Activated CD4-positive, alpha-beta T cell treated with anti-CD3 and anti-CD28 coated beads, Interleukin-2, amount 10 ng/mL, durations not matched to agents 24 days and 14 days (primary cell): ENCODE results near the gene FYB2. TPM values are rescaled to one million over a fixed set of nuclear protein-coding genes. Genes with fewer than 3 reads are reported as not detected.

ENCODE experiments used
- DNase-seq: peaks from one replicate; pipeline ENCODE4 v3.0.0; 2022
- H3K27ac Mint-ChIP-seq: one replicate; pipeline ENCODE4 v1.8.0; 2022; ENCODE audit warnings: mild to moderate bottlenecking, mixed read lengths
- H3K27me3 Mint-ChIP-seq: one replicate; pipeline ENCODE4 v1.8.0; 2022; ENCODE audit warnings: mixed read lengths
- H3K36me3 Mint-ChIP-seq: one replicate; pipeline ENCODE4 v1.8.0; 2022; ENCODE audit warnings: low read depth, mild to moderate bottlenecking, mixed read lengths
- H3K4me1 Mint-ChIP-seq: one replicate; pipeline ENCODE4 v1.8.0; 2021; ENCODE audit warnings: mixed read lengths
- H3K4me3 Mint-ChIP-seq: one replicate; pipeline ENCODE4 v1.8.0; 2022; ENCODE audit warnings: mild to moderate bottlenecking, moderate library complexity, mixed read lengths
- H3K9me3 Mint-ChIP-seq: one replicate; pipeline ENCODE4 v1.8.0; 2021; ENCODE audit warnings: mixed read lengths
- intact Hi-C: fragments of 100-400 bp; cut with micrococcal nuclease; formaldehyde crosslinking; loops from one replicate; pipeline ENCODE4 v1.15.1; 2023
- total RNA-seq: library from RNA; stranded (reverse); gene quantifications from 2 replicates; pipeline ENCODE4 v1.2.3, GENCODE V29; 2022

The FYB2 gene
- total RNA-seq, 1 donor from 2014 or later: not detected

DNA sequence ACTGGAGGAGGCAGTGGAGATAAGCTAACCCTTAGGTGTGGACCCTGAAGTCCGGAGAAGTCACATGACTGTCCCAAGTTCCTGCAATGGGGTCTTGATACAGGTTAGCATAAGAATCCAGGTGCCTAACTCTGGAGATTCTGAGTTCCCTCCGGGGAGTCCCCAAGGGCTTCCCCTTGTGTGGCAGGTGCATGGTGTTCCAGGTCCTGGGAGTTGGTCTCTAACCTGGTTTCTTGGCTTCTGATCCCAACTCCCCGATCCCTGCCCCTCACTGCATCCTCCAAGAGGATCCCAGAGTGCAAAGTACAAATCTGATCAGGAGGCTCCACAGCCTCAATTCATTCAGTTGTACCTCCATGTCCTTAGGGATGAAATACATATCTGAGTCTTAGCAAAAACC lies 26.1 kb upstream of the FYB2 start:
- Mint-ChIP-seq H3K4me1 (no peaks in the 10 kb centered on the region), H3K36me3 (no peaks in the 10 kb centered on the region), H3K27ac (no peak overlapping the region), H3K9me3 (no peaks in the 10 kb centered on the region), H3K27me3 (no peaks in the 10 kb centered on the region), H3K4me3 (no peak overlapping the region)
- no peak for DNase-seq
- intact Hi-C loops: no loop called here

DNA sequence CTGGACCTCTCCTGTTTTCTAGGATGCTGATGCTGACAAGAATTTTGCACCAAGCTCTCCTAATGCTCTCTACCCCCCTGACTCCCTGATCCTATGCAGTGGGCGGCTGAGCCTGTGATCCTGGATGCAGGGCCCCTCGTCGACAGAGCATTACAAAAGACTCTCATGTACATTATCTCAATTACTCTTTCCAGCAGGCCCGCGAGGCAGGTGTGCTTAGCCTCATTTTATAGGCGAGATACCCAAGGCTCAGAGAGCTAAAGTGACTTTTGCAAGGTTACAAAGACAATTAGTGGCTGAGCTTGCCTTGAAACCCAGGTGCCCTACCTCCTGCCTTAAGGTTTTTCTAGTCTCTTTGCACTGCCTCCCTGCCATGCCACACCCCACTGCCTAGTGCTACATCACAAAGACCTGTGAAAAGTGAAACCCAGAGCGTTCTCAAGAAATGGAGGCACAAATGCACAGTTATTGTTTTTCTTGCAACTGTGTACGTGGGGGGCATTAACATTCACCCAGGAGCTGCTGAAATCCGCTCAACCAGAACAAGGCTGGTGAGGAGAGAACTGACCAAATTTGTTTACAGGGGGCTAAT lies 25.4 kb upstream of the FYB2 start:
- H3K9me3 Mint-ChIP-seq: no peaks in the 10 kb centered on the region
- DNase-seq: no peak
- H3K36me3 Mint-ChIP-seq: no peaks in the 10 kb centered on the region
- intact Hi-C loops: no loop called here
- H3K27ac Mint-ChIP-seq: no peak overlapping the region
- H3K4me3 Mint-ChIP-seq: no peak overlapping the region
- H3K4me1 Mint-ChIP-seq: no peaks in the 10 kb centered on the region
- H3K27me3 Mint-ChIP-seq: no peaks in the 10 kb centered on the region

DNA sequence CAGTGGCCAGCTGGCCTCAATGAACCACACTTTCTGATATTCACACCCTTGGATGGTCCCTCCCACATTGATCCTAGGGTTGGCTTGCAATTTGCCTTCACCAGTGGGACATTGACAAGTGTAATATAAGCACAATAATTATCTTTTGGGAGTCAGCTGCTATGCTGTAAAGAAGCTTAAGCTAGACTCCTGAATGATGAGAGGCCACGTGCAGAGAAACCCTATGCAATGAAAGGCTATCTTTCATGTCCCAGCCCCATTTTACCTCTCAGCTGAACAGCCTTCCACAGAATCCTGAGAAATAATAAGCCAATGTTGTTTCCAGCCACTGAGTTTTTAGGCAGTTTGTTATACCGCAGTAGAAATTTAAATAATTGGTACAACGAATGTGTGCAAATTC lies 24.3 kb upstream of the FYB2 start:
- Mint-ChIP-seq H3K4me1 (no peaks in the 10 kb centered on the region), H3K36me3 (no peaks in the 10 kb centered on the region), H3K27ac (no peak overlapping the region), H3K4me3 (no peak overlapping the region), H3K9me3 (no peaks in the 10 kb centered on the region), H3K27me3 (no peaks in the 10 kb centered on the region)
- DNase-seq: no peak
- intact Hi-C loops: no loop called here

GRCh38 chr1:56838759-56839158 lies 19.6 kb upstream of the FYB2 start:
- no peak overlapping the region for H3K4me3 Mint-ChIP-seq
- no peak overlapping the region for H3K27ac Mint-ChIP-seq
- DNase-seq: no peak
- H3K27me3 Mint-ChIP-seq: no peaks in the 10 kb centered on the region
- no peaks in the 10 kb centered on the region for H3K36me3 Mint-ChIP-seq
- H3K4me1 Mint-ChIP-seq: no peaks in the 10 kb centered on the region
- H3K9me3 Mint-ChIP-seq: no peaks in the 10 kb centered on the region
- intact Hi-C loops: loop anchor here (10.0 kb wide), 1 partner anchor 1206 kb away; no protein-coding TSS in a partner anchor

DNA sequence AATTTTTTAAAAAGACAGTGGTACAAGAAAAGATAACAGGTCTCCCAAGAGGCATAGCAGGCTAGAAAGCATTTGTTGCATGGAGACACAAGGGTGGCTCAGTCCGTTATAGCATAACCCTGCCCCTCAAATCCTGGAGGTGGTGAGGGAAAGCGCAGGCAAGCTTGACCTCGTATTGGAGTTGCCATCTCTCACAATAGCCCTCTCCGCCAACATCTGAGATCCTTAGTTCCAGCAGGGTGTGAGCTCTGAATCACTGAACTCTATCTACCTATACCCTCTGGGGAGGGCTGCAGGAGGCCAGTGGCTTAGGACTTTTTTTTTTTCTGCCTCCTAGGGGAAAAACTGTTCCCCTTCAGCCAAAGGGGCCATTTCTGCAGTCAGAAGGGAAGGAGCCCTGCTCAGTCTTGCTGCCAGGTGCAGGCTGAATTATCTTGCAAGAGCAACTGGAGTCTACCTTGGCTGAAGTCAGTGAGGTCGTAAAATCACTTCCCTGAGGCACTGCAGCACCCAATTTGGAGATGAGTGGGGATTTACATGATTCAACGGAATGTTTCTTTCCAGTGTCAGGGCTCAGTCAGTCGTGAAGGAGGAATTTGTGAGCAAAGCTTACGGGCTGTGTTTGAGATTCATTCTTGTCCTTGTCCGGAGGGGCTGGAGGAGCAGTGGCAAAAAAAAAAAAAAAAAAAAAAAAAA lies 18.2 kb upstream of the FYB2 start:
- intact Hi-C loops: loop anchor here (10.0 kb wide), 1 partner anchor 1207 kb away; no protein-coding TSS in a partner anchor
- H3K27me3 Mint-ChIP-seq: no peaks in the 10 kb centered on the region
- H3K27ac Mint-ChIP-seq: no peak overlapping the region
- no peaks in the 10 kb centered on the region for H3K9me3 Mint-ChIP-seq
- no peak for DNase-seq
- H3K36me3 Mint-ChIP-seq: no peaks in the 10 kb centered on the region
- no peaks in the 10 kb centered on the region for H3K4me1 Mint-ChIP-seq
- H3K4me3 Mint-ChIP-seq: no peak overlapping the region

- Mint-ChIP-seq H3K27me3 (no peaks in the 10 kb centered on the region), H3K4me1 (no peaks in the 10 kb centered on the region), H3K4me3 (no peak overlapping the region), H3K27ac (no peak overlapping the region), H3K36me3 (no peaks in the 10 kb centered on the region), H3K9me3 (no peaks in the 10 kb centered on the region)
- intact Hi-C loops: loop anchor here (10.0 kb wide), 1 partner anchor 1208 kb away; no protein-coding TSS in a partner anchor
- no peak for DNase-seq
These were observed 17.2 kb upstream of the FYB2 start for GRCh38 chr1:56836359-56836758.

DNA sequence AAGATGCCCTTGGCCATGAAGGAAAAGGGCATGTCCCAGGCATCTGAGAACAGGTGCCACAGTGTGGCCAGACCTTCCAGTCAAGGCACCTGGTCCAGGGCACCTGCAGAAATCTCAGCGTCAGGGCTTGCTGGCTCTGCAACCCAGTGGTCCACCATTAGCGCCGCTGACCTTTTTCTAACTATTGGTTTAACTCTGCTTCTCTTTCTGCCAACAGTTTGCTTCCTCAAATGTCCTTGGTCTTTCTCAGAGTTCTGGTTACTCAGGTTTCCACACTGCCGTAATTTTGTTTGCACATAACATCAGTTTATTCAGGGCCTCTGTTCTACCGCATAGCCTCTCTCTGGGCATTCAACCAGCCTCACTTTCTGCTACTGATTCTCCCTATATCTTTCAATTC lies 16.5 kb upstream of the FYB2 start:
- Mint-ChIP-seq H3K4me3 (no peak overlapping the region), H3K36me3 (no peaks in the 10 kb centered on the region), H3K9me3 (no peaks in the 10 kb centered on the region), H3K27me3 (no peaks in the 10 kb centered on the region), H3K4me1 (no peaks in the 10 kb centered on the region), H3K27ac (no peak overlapping the region)
- intact Hi-C loops: loop anchor here (10.0 kb wide), 1 partner anchor 1209 kb away; no protein-coding TSS in a partner anchor
- no peak for DNase-seq

DNA sequence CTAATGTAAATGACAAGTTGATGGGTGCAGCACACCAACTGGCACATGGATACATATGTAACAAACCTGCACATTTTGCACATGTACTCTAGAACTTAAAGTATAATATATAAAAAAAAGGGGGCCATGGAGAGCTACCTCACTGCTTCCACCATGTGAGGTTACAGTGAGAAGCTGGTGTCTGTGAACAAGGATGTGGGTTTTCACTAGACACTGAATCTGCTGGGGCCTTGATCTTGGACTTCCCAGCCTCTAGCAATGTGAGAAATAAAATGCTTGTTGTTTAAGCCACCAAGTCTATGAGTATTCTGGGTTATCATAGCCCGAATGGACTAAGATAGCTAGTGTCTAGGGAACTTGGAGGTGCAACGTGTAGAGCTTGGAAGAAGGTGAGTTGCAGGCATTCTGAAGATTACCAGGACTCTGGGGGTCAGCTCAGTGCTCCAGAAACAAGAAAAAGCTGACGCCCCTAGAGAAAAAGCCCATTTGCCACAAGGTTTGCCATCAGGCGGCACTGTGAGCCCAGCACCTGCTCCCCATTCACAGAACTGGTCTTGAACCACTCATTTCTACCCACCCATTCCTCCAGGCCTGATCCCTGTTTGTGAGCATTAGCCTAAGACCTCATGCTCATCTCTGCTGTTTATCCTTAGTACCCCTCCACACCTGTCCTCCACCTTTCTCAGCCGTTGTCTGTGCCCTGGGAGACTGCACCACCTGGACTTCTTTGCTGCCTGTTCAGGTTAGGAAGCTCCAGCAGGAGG lies 15.1 kb upstream of the FYB2 start:
- Mint-ChIP-seq H3K27ac (no peak overlapping the region), H3K4me3 (no peak overlapping the region), H3K4me1 (no peaks in the 10 kb centered on the region), H3K9me3 (no peaks in the 10 kb centered on the region), H3K27me3 (no peaks in the 10 kb centered on the region), H3K36me3 (no peaks in the 10 kb centered on the region)
- intact Hi-C loops: loop anchor here (10.0 kb wide), 1 partner anchor 1210 kb away; no protein-coding TSS in a partner anchor
- DNase-seq: no peak

DNA sequence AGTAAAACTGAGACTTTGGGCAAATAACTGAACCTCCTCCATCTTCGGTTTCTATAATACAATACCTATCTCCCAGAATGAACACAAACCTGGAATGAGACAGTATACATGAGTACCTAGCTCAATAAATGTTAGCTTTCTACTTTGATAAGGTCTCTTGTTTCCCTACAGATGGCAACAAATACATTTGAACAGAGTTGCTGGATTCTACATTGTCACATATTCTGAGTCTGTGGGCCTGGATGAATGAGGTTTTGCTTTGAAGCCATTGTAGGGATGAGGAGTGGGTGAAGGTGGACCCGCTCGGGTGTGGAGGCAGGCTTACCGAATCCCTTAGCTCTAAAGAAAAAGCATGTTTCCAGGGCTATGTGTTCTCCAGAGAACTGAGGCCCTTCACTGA lies 13.9 kb upstream of the FYB2 start:
- intact Hi-C loops: loop anchor here (10.0 kb wide), 1 partner anchor 1212 kb away; no protein-coding TSS in a partner anchor
- Mint-ChIP-seq H3K4me1 (no peaks in the 10 kb centered on the region), H3K36me3 (no peaks in the 10 kb centered on the region), H3K9me3 (no peaks in the 10 kb centered on the region), H3K4me3 (no peak overlapping the region), H3K27me3 (no peaks in the 10 kb centered on the region), H3K27ac (no peak overlapping the region)
- DNase-seq: no peak

DNA sequence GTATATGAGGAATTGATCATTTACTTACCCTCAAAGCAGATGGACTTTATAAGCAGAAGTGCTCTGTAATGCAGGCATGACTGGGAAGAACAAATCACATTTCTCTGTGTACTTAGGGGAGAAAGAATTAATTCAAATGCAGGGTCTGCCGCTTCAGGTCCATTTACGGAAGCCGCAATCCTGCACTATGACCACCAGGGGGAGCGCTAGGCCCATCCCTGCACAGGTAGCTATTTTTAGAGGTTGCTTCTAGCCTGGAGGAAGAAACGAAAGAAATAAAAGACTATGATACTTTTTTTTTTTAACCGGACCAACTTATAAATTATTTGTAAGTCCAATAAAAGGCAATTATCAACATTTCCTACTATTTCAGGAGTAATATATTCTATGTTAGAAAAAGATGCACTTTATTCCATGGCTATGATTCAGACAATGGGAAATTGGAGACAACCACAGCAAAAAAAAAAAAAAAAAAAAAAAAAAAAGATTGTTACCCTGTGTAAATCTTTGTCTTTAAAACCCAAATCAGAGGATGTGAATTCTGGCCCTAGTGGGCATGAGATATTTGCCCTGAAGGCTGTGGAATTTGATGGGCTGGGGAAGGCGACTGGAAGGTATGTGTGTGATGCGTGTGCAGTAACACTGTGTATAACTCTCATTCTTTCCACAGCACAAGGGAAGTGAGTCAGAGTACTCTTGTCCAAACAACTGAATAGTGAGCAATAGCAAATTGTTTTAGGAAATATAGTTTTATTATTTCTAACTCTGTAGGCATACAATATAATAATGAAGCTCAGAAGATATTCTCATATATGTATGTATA lies 12.9 kb upstream of the FYB2 start:
- H3K27ac Mint-ChIP-seq: no peak overlapping the region
- peak; percentile 89 for DNase-seq
- H3K4me3 Mint-ChIP-seq: no peak overlapping the region
- no peaks in the 10 kb centered on the region for H3K4me1 Mint-ChIP-seq
- intact Hi-C loops: loop anchor here (10.0 kb wide), 1 partner anchor 1213 kb away; no protein-coding TSS in a partner anchor
- no peaks in the 10 kb centered on the region for H3K27me3 Mint-ChIP-seq
- H3K9me3 Mint-ChIP-seq: no peaks in the 10 kb centered on the region
- H3K36me3 Mint-ChIP-seq: no peaks in the 10 kb centered on the region

- no peaks in the 10 kb centered on the region for H3K9me3 Mint-ChIP-seq
- H3K36me3 Mint-ChIP-seq: no peaks in the 10 kb centered on the region
- H3K27ac Mint-ChIP-seq: no peak overlapping the region
- DNase-seq: no peak
- no peaks in the 10 kb centered on the region for H3K4me1 Mint-ChIP-seq
- no peak overlapping the region for H3K4me3 Mint-ChIP-seq
- H3K27me3 Mint-ChIP-seq: no peaks in the 10 kb centered on the region
- intact Hi-C loops: loop anchor here (10.0 kb wide), 1 partner anchor 1215 kb away; no protein-coding TSS in a partner anchor
These were observed 10.8 kb upstream of the FYB2 start for GRCh38 chr1:56830052-56830451.

DNA sequence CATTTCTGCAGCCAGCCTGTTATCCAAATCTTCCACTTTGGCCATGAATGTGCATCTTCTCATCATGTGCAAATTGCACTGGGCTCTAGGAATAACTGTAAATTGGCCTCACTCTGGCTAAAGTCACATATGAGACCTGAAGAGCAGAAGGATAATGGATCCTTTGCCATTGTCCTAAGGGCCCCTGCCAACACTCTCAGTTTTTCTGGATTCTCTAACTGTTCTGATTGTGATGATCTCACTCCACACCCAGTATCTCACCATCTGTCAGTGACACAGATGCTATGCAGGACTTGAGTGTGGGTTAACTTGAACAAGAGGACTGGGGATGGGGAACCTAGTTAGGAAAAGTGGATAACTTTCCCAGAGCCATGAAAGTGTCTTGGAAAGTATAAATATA lies 8.5 kb upstream of the FYB2 start:
- H3K36me3 Mint-ChIP-seq: no peaks in the 10 kb centered on the region
- H3K4me3 Mint-ChIP-seq: no peak overlapping the region
- no peaks in the 10 kb centered on the region for H3K4me1 Mint-ChIP-seq
- H3K27me3 Mint-ChIP-seq: no peaks in the 10 kb centered on the region
- no peak overlapping the region for H3K27ac Mint-ChIP-seq
- intact Hi-C loops: no loop called here
- no peaks in the 10 kb centered on the region for H3K9me3 Mint-ChIP-seq
- DNase-seq: no peak

DNA sequence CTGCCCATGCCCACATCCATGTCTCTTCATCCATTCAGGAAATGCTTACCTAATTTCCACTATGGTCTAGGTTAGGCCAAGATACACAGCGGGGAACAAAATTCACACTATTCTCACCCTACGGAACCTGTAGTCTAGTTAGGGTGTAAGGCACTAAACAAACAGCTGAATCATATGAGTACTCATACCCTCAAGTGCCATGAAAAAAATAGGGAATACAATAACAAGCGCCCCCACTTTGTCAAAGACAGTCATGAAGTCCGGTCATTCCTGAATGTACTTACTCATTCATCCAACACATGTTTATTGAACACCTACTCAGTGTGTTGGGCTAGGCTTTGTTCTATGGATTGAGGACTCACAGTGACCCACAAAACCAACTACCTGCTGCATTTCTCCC lies 6.2 kb upstream of the FYB2 start:
- no peak for DNase-seq
- no peaks in the 10 kb centered on the region for H3K4me1 Mint-ChIP-seq
- H3K27ac Mint-ChIP-seq: no peak overlapping the region
- no peaks in the 10 kb centered on the region for H3K36me3 Mint-ChIP-seq
- no peaks in the 10 kb centered on the region for H3K27me3 Mint-ChIP-seq
- intact Hi-C loops: no loop called here
- H3K4me3 Mint-ChIP-seq: no peak overlapping the region
- no peaks in the 10 kb centered on the region for H3K9me3 Mint-ChIP-seq
